DOHH2 (cell line): ENCODE data around the gene MTERF4.

ENCODE experiments used
- H3F3A ChIP-seq: fragments of 200-600 bp; sonication (generic), shearing (Covaris generic); 2 replicates; pipeline ENCODE4 v1.6.0; 2016; ENCODE audit warnings: antibody characterized with exemption, mild to moderate bottlenecking; ENCODE audit not compliant: control insufficient read depth, insufficient read depth
- H3K27ac ChIP-seq: fragments of 200-600 bp; sonication (generic); 2 replicates; pipeline ENCODE4 v1.5.1; 2014; ENCODE audit warnings: low read depth, mild to moderate bottlenecking, low read length, moderate library complexity
- H3K27me3 ChIP-seq: fragments of 200-600 bp; sonication (generic); 2 replicates; pipeline ENCODE4 v1.6.1; 2014; ENCODE audit warnings: mild to moderate bottlenecking, low read length, mixed read lengths; ENCODE audit not compliant: control insufficient read depth
- H3K36me3 ChIP-seq: fragments of 200-600 bp; sonication (generic); 2 replicates; pipeline ENCODE4 v1.6.1; 2014; ENCODE audit warnings: mild to moderate bottlenecking, low read length, moderate library complexity, mixed read lengths; ENCODE audit not compliant: control insufficient read depth
- H3K4me1 ChIP-seq: fragments of 200-600 bp; sonication (generic); 2 replicates; pipeline ENCODE4 v1.6.1; 2014; ENCODE audit warnings: mild to moderate bottlenecking, low read length, mixed read lengths; ENCODE audit not compliant: control insufficient read depth
- H3K4me2 ChIP-seq: fragments of 200-600 bp; sonication (generic); 2 replicates; pipeline ENCODE4 v1.6.0; 2014; ENCODE audit warnings: mild to moderate bottlenecking, low read length, moderate library complexity
- H3K4me3 ChIP-seq: fragments of 200-600 bp; sonication (generic); 2 replicates; pipeline ENCODE4 v1.5.1; 2014; ENCODE audit warnings: mild to moderate bottlenecking, low read length, mixed read lengths
- H3K79me2 ChIP-seq: fragments of 200-600 bp; sonication (generic); 2 replicates; pipeline ENCODE4 v1.6.1; 2014; ENCODE audit warnings: mild to moderate bottlenecking, low read length, mixed read lengths; ENCODE audit not compliant: control insufficient read depth
- H3K9me2 ChIP-seq: fragments of 200-600 bp; sonication (generic); replicated peaks from 2 replicates; pipeline ENCODE4 v1.6.1; 2014; ENCODE audit warnings: mild to moderate bottlenecking, low read length, mixed read lengths; ENCODE audit not compliant: control insufficient read depth
- H3K9me3 ChIP-seq: fragments of 200-600 bp; sonication (generic); 2 replicates; pipeline ENCODE4 v1.6.1; 2014; ENCODE audit warnings: antibody characterized with exemption, low read length, mixed read lengths; ENCODE audit not compliant: control insufficient read depth, insufficient read depth
- H4K20me1 ChIP-seq: fragments of 200-600 bp; sonication (generic); 2 replicates; pipeline ENCODE4 v1.6.0; 2014; ENCODE audit warnings: low read depth, mild to moderate bottlenecking, antibody characterized with exemption, low read length, moderate library complexity; ENCODE audit not compliant: control insufficient read depth, insufficient read depth
- CTCF ChIP-seq: fragments of 200-600 bp; sonication (generic); IDR thresholded peaks from one replicate; pipeline ENCODE4 v1.5.1; 2014; ENCODE audit warnings: antibody characterized with exemption, mild to moderate bottlenecking, low read depth, low read length; ENCODE audit not compliant: poor library complexity, severe bottlenecking
- EZH2phosphoT487 ChIP-seq: fragments of 200-600 bp; sonication (generic); IDR thresholded peaks from 2 replicates; pipeline ENCODE4 v1.6.1; 2017; ENCODE audit warnings: borderline replicate concordance, mild to moderate bottlenecking, antibody characterized with exemption, low read length, moderate library complexity, mixed read lengths

The MTERF4 gene

GRCh38 chr2:241139531-241140444, 37.7 kb upstream of the MTERF4 start:
- Histone ChIP-seq H3K9me3 (no peaks in the 10 kb centered on the region), H3K79me2 (peaks cover 26% of the 10 kb centered on the region), H3K4me2 (no peak overlapping the region), H3K4me1 (no peaks in the 10 kb centered on the region), H3F3A (no peaks in the 10 kb centered on the region), H3K4me3 (no peak overlapping the region), H3K27ac (no peak overlapping the region), H4K20me1 (no peaks in the 10 kb centered on the region), H3K9me2 (no peaks in the 10 kb centered on the region), H3K36me3 (peaks cover 64% of the 10 kb centered on the region), H3K27me3 (no peaks in the 10 kb centered on the region)
- TF ChIP-seq CTCF, result no peak
- no peak for TF ChIP-seq EZH2phosphoT487

- Histone ChIP-seq H4K20me1 (no peaks in the 10 kb centered on the region), H3K9me2 (no peaks in the 10 kb centered on the region), H3K9me3 (no peaks in the 10 kb centered on the region), H3K36me3 (peaks cover 63% of the 10 kb centered on the region), H3K27ac (no peak overlapping the region), H3K79me2 (peaks cover 13% of the 10 kb centered on the region), H3F3A (no peaks in the 10 kb centered on the region), H3K4me1 (no peaks in the 10 kb centered on the region), H3K4me2 (no peak overlapping the region), H3K27me3 (no peaks in the 10 kb centered on the region), H3K4me3 (no peak overlapping the region)
- TF ChIP-seq CTCF, result no peak
- no peak for TF ChIP-seq EZH2phosphoT487
These were observed 36.4 kb upstream of the MTERF4 start for GRCh38 chr2:241138471-241138870.

- Histone ChIP-seq H3K9me3 (no peaks in the 10 kb centered on the region), H3K79me2 (peaks cover 8% of the 10 kb centered on the region), H3K4me2 (no peak overlapping the region), H3F3A (no peaks in the 10 kb centered on the region), H3K36me3 (peaks cover 65% of the 10 kb centered on the region), H3K4me3 (no peak overlapping the region), H3K27me3 (no peaks in the 10 kb centered on the region), H3K9me2 (no peaks in the 10 kb centered on the region), H4K20me1 (no peaks in the 10 kb centered on the region), H3K27ac (no peak overlapping the region), H3K4me1 (no peaks in the 10 kb centered on the region)
- no peak for TF ChIP-seq CTCF
- no peak for TF ChIP-seq EZH2phosphoT487
These were observed 35.4 kb upstream of the MTERF4 start for GRCh38 chr2:241137276-241138190.
